Skeletal muscle cell (primary cell): ENCODE data around the gene CHRM4.
"Not testable (repeated sequence)": the region's sequence is repeated elsewhere in the genome, so short reads cannot be mapped to it uniquely, and the experiment has no call there.

Source experiments
- DNase-seq: peaks from one replicate; pipeline ENCODE4 v3.0.0-alpha.2; 2010; ENCODE audit warnings: low read depth
- H3K4me3 ChIP-seq: 2 replicates; pipeline ENCODE4 v1.5.1; 2011; ENCODE audit warnings: low read depth, mild to moderate bottlenecking, control low read depth, low read length, moderate library complexity

The CHRM4 gene

GRCh38 chr11:46372501-46372900 lies 19.1 kb downstream of the CHRM4 start:
- H3K4me3 ChIP-seq, DNase-seq: not testable (repeated sequence)

DNA sequence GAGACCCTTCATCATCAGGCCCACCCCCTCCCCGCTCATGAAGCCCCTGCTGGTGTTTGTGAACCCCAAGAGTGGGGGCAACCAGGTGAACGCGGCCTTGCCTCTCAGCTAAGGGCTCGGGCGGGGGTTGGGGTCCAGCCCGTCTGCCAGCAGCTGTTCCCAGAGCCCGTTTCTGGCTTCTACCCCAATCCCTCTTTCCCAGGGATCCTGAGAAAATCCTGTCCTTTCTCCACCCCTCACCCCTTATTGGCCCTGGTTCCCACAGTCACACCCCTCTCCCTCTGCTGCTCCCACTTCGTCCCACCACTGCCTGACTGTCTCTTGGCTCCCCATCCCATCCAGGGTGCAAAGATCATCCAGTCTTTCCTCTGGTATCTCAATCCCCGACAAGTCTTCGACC lies 19.5 kb downstream of the CHRM4 start:
- no peak for DNase-seq
- H3K4me3 ChIP-seq, result no peak overlapping the region

- not testable (repeated sequence) for H3K4me3 ChIP-seq, DNase-seq
These were observed 20.3 kb downstream of the CHRM4 start for GRCh38 chr11:46371262-46371661.

- no peak overlapping the region for H3K4me3 ChIP-seq
- DNase-seq, result no peak
These were observed 21.3 kb downstream of the CHRM4 start for GRCh38 chr11:46370253-46370652.

GRCh38 chr11:46369458-46370152 lies 22.0 kb downstream of the CHRM4 start:
- DNase-seq, result no peak
- H3K4me3 ChIP-seq, result no peak overlapping the region

DNA sequence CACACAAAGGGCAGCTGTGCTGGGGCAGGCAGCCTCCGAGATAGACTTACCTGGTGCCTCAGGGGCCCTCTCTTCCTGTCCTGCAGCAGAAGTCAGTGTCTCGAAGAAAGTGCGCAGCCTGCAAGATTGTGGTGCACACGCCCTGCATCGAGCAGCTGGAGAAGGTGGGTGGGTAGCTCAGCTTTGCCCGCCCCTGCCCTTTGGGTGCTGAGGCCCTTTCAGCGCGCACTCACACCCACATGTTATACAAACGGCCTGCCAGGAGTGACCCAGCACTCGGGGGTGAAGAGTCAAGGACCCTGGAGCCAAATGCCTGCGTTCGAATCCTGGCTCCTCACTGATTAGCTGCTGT lies 23.7 kb downstream of the CHRM4 start:
- no peak overlapping the region for H3K4me3 ChIP-seq
- DNase-seq, result no peak

DNA sequence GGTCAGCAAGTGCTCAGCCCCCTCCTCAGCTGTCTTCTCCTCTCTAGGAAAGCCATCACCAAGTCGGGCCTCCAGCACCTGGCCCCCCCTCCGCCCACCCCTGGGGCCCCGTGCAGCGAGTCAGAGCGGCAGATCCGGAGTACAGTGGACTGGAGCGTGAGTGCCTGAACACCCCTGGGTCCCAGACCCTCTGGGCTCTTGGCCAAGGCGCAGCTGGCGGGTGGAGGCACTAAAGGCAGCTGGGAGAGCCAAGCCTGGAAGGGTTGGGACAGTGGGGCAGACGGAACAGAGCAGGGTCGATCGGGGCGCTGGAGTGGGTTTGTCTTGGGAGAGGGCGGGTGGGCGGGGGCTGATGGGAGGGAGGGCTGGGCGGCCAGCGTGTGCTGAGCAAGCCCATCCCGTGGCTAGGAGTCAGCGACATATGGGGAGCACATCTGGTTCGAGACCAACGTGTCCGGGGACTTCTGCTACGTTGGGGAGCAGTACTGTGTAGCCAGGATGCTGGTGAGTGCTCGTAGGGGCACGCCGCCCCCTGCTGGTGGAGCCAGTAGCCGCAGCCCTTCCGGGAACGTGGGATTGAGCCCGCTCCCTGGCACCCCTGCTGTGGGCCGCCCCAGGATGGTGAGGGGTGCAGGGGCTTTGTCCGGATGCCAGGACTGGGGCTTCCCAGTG lies 24.2 kb downstream of the CHRM4 start:
- no peak for DNase-seq
- H3K4me3 ChIP-seq, result no peak overlapping the region

DNA sequence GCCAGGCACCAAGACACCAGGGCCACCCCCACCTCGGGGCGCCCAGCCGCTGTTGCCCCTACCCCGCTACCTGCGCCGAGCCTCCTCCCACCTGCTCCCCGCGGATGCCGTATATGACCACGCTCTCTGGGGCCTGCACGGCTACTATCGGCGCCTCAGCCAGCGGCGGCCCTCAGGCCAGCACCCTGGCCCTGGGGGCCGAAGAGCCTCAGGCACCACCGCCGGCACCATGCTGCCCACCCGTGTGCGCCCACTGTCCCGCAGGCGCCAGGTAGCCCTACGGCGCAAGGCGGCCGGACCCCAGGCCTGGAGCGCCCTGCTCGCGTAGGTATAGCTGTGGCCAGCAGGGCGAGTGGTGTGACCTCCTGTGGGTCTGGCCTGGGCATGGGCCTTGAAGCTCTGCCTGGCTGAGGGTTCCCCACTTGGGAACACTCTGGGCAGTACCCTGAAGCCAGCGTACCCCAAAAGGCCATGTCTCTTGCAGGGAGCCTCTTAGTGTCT lies 24.9 kb downstream of the CHRM4 start:
- no peak overlapping the region for H3K4me3 ChIP-seq
- no peak for DNase-seq

DNA sequence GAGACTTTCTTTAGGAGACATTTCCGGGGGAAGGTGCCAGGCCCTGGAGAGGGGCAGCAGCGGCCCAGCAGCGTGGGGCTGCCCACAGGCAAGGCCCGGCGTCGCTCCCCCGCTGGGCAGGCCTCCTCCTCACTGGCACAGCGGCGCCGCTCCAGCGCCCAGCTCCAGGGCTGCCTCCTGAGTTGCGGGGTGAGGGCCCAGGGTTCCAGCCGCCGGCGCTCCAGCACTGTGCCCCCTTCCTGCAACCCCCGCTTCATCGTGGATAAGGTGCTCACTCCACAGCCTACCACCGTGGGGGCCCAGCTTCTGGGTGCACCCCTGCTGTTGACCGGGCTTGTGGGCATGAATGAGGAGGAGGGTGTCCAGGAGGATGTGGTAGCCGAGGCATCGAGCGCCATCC lies 25.3 kb downstream of the CHRM4 start:
- no peak overlapping the region for H3K4me3 ChIP-seq
- DNase-seq, result no peak

DNA sequence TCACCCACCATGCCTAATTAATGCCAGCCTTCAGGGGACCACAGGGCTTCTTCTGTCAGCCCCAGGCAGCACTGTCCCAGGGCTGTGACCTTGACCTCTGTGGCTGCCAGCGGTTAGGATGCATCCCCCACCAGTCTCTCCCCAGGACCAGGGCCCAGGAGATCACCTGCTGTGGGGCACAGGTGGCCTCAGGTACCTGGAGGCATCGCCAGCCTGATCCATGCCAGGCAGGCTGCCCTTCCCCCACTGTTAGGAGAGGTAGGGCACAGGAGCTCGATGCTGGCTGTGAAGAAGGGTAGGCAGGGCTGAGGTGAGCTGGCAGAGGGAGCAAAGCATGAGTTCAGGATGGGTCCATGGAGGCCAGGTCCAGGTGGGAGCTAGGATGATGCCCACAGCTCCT lies 26.8 kb downstream of the CHRM4 start:
- H3K4me3 ChIP-seq, result no peak overlapping the region
- DNase-seq, result no peak

- DNase-seq, result no peak
- H3K4me3 ChIP-seq, result no peak overlapping the region
These were observed 27.5 kb downstream of the CHRM4 start for GRCh38 chr11:46364056-46364455.

- H3K4me3 ChIP-seq, result no peak overlapping the region
- DNase-seq, result no peak
These were observed 28.0 kb downstream of the CHRM4 start for GRCh38 chr11:46363455-46364005.

GRCh38 chr11:46363031-46363407 lies 28.6 kb downstream of the CHRM4 start:
- no peak for DNase-seq
- H3K4me3 ChIP-seq, result no peak overlapping the region

- no peak for DNase-seq
- peak overlapping the region; percentile 39 for H3K4me3 ChIP-seq
These were observed 29.2 kb downstream of the CHRM4 start for GRCh38 chr11:46362156-46363030.

GRCh38 chr11:46361283-46362155 lies 30.1 kb downstream of the CHRM4 start:
- H3K4me3 ChIP-seq, result peak overlapping the region; percentile 39

DNA sequence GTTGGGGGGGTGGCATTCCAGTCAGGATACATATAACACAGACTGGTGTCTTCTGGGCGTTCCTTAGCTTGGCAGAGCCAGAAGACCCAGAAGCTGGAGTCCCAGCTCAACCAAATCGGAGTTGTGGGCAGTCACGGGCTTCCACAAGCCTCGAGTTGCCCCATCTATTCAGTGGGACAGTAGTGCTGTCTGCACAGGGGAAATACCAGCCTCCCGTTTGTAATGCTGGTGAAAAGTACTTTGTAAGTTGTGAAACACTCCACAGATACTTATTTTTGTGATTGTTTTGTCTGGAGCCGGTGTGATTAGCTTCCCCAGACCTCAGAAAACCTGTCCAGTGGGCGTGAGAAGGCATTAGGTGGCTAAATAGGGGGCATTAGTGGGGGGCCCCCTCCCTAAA lies 30.7 kb downstream of the CHRM4 start:
- no peak for DNase-seq
- peak overlapping the region; percentile 39 for H3K4me3 ChIP-seq

More at GRCh38 chr11:46361283-46362155, 30.1 kb downstream of the CHRM4 start:
- DNase-seq, result no peak

GRCh38 chr11:46359953-46360352 lies 31.6 kb downstream of the CHRM4 start:
- H3K4me3 ChIP-seq, result no peak overlapping the region
- DNase-seq, result no peak

GRCh38 chr11:46357483-46357936 lies 34.1 kb downstream of the CHRM4 start:
- H3K4me3 ChIP-seq, result no peak overlapping the region
- no peak for DNase-seq

- no peak for DNase-seq
- no peak overlapping the region for H3K4me3 ChIP-seq
These were observed 34.6 kb downstream of the CHRM4 start for GRCh38 chr11:46356924-46357482.
